ENCODE measurements around the gene HUS1.
"Not testable (repeated sequence)": the region's sequence is repeated elsewhere in the genome, so short reads cannot be mapped to it uniquely, and the experiment has no call there.

DNA sequence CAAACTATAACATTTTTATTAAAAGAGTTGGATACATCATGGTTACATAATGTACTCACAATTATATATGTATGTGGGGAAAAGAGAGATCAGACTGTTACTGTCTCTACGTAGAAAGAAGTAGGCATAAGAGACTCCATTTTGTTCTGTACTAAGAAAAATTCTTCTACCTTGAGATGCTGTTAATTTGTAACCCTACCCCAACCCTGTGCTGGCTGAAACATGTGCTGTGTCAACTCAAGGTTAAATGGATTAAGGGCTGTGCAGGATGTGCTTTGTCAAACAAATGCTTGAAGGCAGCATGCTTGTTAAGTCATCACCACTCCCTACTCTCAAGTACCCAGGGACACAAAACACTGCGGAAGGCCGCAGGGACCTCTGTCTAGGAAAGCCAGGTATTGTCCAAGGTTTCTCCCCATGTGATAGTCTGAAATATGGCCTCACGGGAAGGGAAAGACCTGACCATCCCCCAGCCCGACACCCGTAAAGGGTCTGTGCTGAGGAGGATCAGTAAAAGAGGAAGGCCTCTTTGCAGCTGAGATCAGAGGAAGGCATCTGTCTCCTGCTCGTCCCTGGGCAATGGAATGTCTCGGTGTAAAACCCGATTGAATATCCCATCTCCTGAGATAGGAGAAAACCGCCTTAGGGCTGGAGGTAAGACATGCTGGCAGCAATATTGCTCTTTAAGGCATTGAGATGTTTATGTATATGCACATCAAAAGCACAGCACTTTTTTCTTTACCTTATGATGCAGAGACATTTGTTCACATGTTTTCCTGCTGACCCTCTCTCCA, 10.4 kb upstream of the HUS1 start:
- TF ChIP-seq, protein P1, sequence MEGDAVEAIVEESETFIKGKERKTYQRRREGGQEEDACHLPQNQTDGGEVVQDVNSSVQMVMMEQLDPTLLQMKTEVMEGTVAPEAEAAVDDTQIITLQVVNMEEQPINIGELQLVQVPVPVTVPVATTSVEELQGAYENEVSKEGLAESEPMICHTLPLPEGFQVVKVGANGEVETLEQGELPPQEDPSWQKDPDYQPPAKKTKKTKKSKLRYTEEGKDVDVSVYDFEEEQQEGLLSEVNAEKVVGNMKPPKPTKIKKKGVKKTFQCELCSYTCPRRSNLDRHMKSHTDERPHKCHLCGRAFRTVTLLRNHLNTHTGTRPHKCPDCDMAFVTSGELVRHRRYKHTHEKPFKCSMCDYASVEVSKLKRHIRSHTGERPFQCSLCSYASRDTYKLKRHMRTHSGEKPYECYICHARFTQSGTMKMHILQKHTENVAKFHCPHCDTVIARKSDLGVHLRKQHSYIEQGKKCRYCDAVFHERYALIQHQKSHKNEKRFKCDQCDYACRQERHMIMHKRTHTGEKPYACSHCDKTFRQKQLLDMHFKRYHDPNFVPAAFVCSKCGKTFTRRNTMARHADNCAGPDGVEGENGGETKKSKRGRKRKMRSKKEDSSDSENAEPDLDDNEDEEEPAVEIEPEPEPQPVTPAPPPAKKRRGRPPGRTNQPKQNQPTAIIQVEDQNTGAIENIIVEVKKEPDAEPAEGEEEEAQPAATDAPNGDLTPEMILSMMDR (IDR thresholded peaks at IDR 0.05) = not testable (repeated sequence)
- not testable (repeated sequence) for TF ChIP-seq POLR2AphosphoS5, POLR2A (IDR thresholded peaks at IDR 0.05)

All from upper lobe of left lung (tissue), 4 donors.